GM12878 (cell line): ENCODE data around the gene MMRN2. TPM values are rescaled to one million over a fixed set of nuclear protein-coding genes. Genes with fewer than 3 reads are reported as not detected.

ENCODE experiments used
- ATAC-seq: fragments of 200-7000 bp; cut with Tn5 transposase; 3 replicates; pipeline ENCODE4 v1.9.1; 2020; ENCODE audit warnings: mild to moderate bottlenecking, moderate library complexity
- BruUV-seq: library from RNA; stranded (reverse); fragments of 400-500 nt; replicated peaks from 2 replicates; lab custom pipeline; 2021; lab: Mats Ljungman, UMichigan
- CTCF ChIA-PET: fragments of 300-600 bp; sonication (Branson Sonifier 250); formaldehyde crosslinking; extraction: SDS; loops from one replicate; lab custom pipeline; 2021; ENCODE audit warnings: inconsistent platforms; lab: Yijun Ruan, JAX
- POLR2A ChIA-PET: fragments of 350-600 bp; formaldehyde crosslinking; extraction: SDS; loops from one replicate; lab custom pipeline; 2021; ENCODE audit warnings: inconsistent platforms; lab: Charles Lee
- RAD21 ChIA-PET: fragments of 300-600 bp; sonication (Branson Sonifier 250); formaldehyde crosslinking; loops from one replicate; lab custom pipeline; 2023; ENCODE audit warnings: antibody characterized with exemption; ENCODE audit not compliant: unreplicated experiment; lab: Charles Lee
- SMC1A ChIA-PET: fragments of 300-600 bp; sonication (Branson Sonifier 250); formaldehyde crosslinking; loops from one replicate; lab custom pipeline; 2023; ENCODE audit not compliant: unreplicated experiment, uncharacterized antibody; lab: Charles Lee
- DNase-seq: peaks from one replicate; pipeline ENCODE4 v3.0.0-alpha.2; 2011; ENCODE audit warnings: low read depth, low spot score
- FAIRE-seq: peaks from 3 replicates; lab custom pipeline; 2011; peaks lifted over from hg19 to GRCh38; lab: Jason Lieb, UNC
- H2AFZ ChIP-seq: 2 replicates; pipeline ENCODE4 v1.6.0; 2011; ENCODE audit warnings: low read depth, low read length, control low read depth; ENCODE audit not compliant: control insufficient read depth
- H3K27ac ChIP-seq: 2 replicates; pipeline ENCODE4 v1.5.1; 2011; ENCODE audit warnings: control low read depth; ENCODE audit not compliant: control insufficient read depth, insufficient read depth
- H3K27me3 ChIP-seq, 2 experiments: replicated peaks in 1 of 2; 2 replicates each; pipeline versions ENCODE4 v1.6.0 to v1.6.1; 2011; ENCODE audit warnings: low read length in 1 of 2; ENCODE audit not compliant: control insufficient read depth in 2 of 2, insufficient read depth in 2 of 2
- H3K36me3 ChIP-seq, 2 experiments: 2 replicates each; pipeline ENCODE4 v1.5.1; 2011; ENCODE audit warnings: low read length in 1 of 2; ENCODE audit not compliant: control insufficient read depth in 2 of 2, insufficient read depth in 2 of 2
- H3K4me1 ChIP-seq: 2 replicates; pipeline ENCODE4 v1.6.1; 2011; ENCODE audit warnings: mild to moderate bottlenecking, low read length, moderate library complexity, mixed read lengths; ENCODE audit not compliant: control insufficient read depth, insufficient read depth
- H3K4me2 ChIP-seq: 2 replicates; pipeline ENCODE4 v1.6.0; 2011; ENCODE audit warnings: control low read depth; ENCODE audit not compliant: control insufficient read depth, insufficient read depth
- H3K4me3 ChIP-seq: fragments of 200-600 bp; sonication (generic); 2 replicates; pipeline ENCODE4 v1.5.1; 2016
- H3K79me2 ChIP-seq: 2 replicates; pipeline ENCODE4 v1.6.0; 2011; ENCODE audit warnings: low read length; ENCODE audit not compliant: control insufficient read depth, insufficient read depth
- H3K9ac ChIP-seq: 2 replicates; pipeline ENCODE4 v1.8.0; 2011; ENCODE audit warnings: low read length, control low read depth, mixed read lengths; ENCODE audit not compliant: control insufficient read depth, insufficient read depth
- H3K9me3 ChIP-seq: replicated peaks from 3 replicates; pipeline ENCODE4 v1.5.1; 2011; ENCODE audit warnings: mild to moderate bottlenecking, low read length; ENCODE audit not compliant: control insufficient read depth, insufficient read depth
- H4K20me1 ChIP-seq: 2 replicates; pipeline ENCODE4 v1.6.0; 2011; ENCODE audit not compliant: control insufficient read depth, insufficient read depth
- CBX3 ChIP-seq: fragments of 200-600 bp; sonication (generic); IDR thresholded peaks from 2 replicates; pipeline ENCODE4 v1.6.1; 2016; ENCODE audit warnings: low read depth, borderline replicate concordance
- CHD1 ChIP-seq: IDR thresholded peaks from 2 replicates; pipeline ENCODE4 v1.6.1; 2012; ENCODE audit warnings: low read depth, low read length, improper control_type of control experiment
- ESRRA ChIP-seq: IDR thresholded peaks from 2 replicates; pipeline ENCODE4 v1.6.1; 2012; ENCODE audit warnings: mild to moderate bottlenecking, low read length, improper control_type of control experiment
- PAX5 ChIP-seq: IDR thresholded peaks from 2 replicates; pipeline ENCODE4 v1.6.1; 2011; ENCODE audit warnings: low read depth, low read length, borderline replicate concordance
- PML ChIP-seq: IDR thresholded peaks from 2 replicates; pipeline ENCODE4 v1.6.1; 2012; ENCODE audit warnings: low read length, inconsistent platforms
- POU2F2 ChIP-seq: IDR thresholded peaks from 3 replicates; pipeline ENCODE4 v1.6.1; 2011; ENCODE audit warnings: low read depth, mild to moderate bottlenecking, low read length, borderline replicate concordance
- WGBS: methylation state at CpG from one replicate; pipeline ENCODE4 v1.1.6; 2016; ENCODE audit warnings: low lambda C conversion rate; ENCODE audit not compliant: insufficient replicate concordance, insufficient coverage; ENCODE audit errors: missing lambda C conversion rate; 5-methylcytosine and 5-hydroxymethylcytosine counted together
- in situ Hi-C: fragments of 300-500 bp; cut with MboI; formaldehyde crosslinking; loops from 9 replicates; pipeline ENCODE4 v1.14.3; 2018; ENCODE audit warnings: mixed read lengths
- intact Hi-C: fragments of 100-400 bp; cut with micrococcal nuclease; formaldehyde crosslinking; loops from one replicate; pipeline ENCODE4 v1.14.2; 2022; ENCODE audit not compliant: unreplicated experiment
- polyA plus RNA-seq, 11 experiments: library from polyadenylated mRNA; depleted of rRNA in 4 of 11; unstranded in 6 of 11; stranded (reverse) in 5 of 11; fragments of >200 nt; fragmentation: Nextera tagmentation in 4 of 11; fragmentation: Illumina TruSeq in 1 of 11; extraction: Ambion mirVana in 4 of 11; extraction: Trizol in 1 of 11; gene quantifications; 1 replicate in 1 of 11; 2 replicates in 10 of 11; pipeline versions ENCODE4 v1.2.1 to v1.2.3, GENCODE V29; 2011 to 2016; ENCODE audit warnings: inconsistent platforms in 2 of 11, missing spikeins in 2 of 11, low read depth in 1 of 11
- total RNA-seq, 4 experiments: library from RNA; depleted of rRNA in 3 of 4; stranded (reverse); fragments of >200 nt in 3 of 4; fragmentation: Illumina TruSeq in 1 of 4; extraction: Trizol in 1 of 4; gene quantifications; 2 replicates each; pipeline versions ENCODE4 v1.2.1 to v1.2.3, GENCODE V29; 2013 to 2021
- TF ChIP-seq, protein P1 (sequence below): fragments of 450-650 bp; formaldehyde crosslinking; IDR thresholded peaks from 2 replicates; pipeline ENCODE4 v1.4.0; 2020; ENCODE audit warnings: mild to moderate bottlenecking, moderate library complexity

Gene MMRN2
- total and polyA plus RNA-seq, 10 of the 15 experiments (the other 5 are each of a cell fraction or from before 2014, with no cell fraction given), result 0.09 to 1.0 (median 0.54) TPM; not detected in 3

DNA sequence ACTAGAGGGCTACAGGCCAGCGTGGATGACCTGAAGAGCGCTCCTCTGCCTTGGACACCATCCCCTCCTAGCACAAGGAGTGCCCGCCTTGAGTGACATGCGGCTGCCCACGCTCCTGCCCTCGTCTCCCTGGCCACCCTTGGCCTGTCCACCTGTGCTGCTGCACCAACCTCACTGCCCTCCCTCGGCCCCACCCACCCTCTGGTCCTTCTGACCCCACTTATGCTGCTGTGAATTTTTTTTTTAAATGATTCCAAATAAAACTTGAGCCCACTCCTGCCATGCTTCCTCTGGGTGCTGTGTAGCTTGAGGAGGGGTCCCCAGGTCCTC, 5.5 kb upstream of the MMRN2 start:
- H4K20me1 ChIP-seq, result no peaks in the 10 kb centered on the region
- no peak overlapping the region for H3K9ac ChIP-seq
- DNase-seq, result no peak
- H3K27me3 ChIP-seq, result no peaks in the 10 kb centered on the region
- intact Hi-C loops, result no loop called here
- SMC1A ChIA-PET, result interaction anchor here (1.0 kb wide), 1 partner anchor 11 kb away, joined by 3 read pairs; no protein-coding TSS in a partner anchor
- in situ Hi-C loops, result no loop called here
- ATAC-seq, result no peak
- no peak overlapping the region for H2AFZ ChIP-seq
- H3K4me1 ChIP-seq, result peaks cover 48% of the 10 kb centered on the region
- no peak for FAIRE-seq
- H3K36me3 ChIP-seq, result no peaks in the 10 kb centered on the region
- POLR2A ChIA-PET, result no interaction called here
- no peaks in the 10 kb centered on the region for H3K9me3 ChIP-seq
- CTCF ChIA-PET, result interaction anchor here (0.7 kb wide), 1 partner anchor 24 kb away, joined by 3 read pairs; no protein-coding TSS in a partner anchor
- RAD21 ChIA-PET, result interaction anchor here (0.8 to 0.9 kb wide), 2 partner anchors 17 to 24 kb away, joined by 3 to 5 read pairs; no protein-coding TSS in a partner anchor
- H3K79me2 ChIP-seq, result no peaks in the 10 kb centered on the region
- no peak overlapping the region for H3K27ac ChIP-seq
- TF ChIP-seq PAX5, result no peak
- no peak for TF ChIP-seq ESRRA
- TF ChIP-seq POU2F2, result no peak
- no peak for TF ChIP-seq PML
- no peak for TF ChIP-seq CHD1
- TF ChIP-seq CBX3, result no peak
- TF ChIP-seq, protein P1, sequence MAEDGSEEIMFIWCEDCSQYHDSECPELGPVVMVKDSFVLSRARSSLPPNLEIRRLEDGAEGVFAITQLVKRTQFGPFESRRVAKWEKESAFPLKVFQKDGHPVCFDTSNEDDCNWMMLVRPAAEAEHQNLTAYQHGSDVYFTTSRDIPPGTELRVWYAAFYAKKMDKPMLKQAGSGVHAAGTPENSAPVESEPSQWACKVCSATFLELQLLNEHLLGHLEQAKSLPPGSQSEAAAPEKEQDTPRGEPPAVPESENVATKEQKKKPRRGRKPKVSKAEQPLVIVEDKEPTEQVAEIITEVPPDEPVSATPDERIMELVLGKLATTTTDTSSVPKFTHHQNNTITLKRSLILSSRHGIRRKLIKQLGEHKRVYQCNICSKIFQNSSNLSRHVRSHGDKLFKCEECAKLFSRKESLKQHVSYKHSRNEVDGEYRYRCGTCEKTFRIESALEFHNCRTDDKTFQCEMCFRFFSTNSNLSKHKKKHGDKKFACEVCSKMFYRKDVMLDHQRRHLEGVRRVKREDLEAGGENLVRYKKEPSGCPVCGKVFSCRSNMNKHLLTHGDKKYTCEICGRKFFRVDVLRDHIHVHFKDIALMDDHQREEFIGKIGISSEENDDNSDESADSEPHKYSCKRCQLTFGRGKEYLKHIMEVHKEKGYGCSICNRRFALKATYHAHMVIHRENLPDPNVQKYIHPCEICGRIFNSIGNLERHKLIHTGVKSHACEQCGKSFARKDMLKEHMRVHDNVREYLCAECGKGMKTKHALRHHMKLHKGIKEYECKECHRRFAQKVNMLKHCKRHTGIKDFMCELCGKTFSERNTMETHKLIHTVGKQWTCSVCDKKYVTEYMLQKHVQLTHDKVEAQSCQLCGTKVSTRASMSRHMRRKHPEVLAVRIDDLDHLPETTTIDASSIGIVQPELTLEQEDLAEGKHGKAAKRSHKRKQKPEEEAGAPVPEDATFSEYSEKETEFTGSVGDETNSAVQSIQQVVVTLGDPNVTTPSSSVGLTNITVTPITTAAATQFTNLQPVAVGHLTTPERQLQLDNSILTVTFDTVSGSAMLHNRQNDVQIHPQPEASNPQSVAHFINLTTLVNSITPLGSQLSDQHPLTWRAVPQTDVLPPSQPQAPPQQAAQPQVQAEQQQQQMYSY (CRISPR knock-in tag), result no peak
- no TSS peak for BruUV-seq
- 68% methylated on average over 7 of the region's 7 CpGs for WGBS
- no peak overlapping the region for H3K4me2 ChIP-seq
- no peak overlapping the region for H3K4me3 ChIP-seq
